Measurements from ENCODE around the gene PRAC1.

Gene PRAC1

DNA sequence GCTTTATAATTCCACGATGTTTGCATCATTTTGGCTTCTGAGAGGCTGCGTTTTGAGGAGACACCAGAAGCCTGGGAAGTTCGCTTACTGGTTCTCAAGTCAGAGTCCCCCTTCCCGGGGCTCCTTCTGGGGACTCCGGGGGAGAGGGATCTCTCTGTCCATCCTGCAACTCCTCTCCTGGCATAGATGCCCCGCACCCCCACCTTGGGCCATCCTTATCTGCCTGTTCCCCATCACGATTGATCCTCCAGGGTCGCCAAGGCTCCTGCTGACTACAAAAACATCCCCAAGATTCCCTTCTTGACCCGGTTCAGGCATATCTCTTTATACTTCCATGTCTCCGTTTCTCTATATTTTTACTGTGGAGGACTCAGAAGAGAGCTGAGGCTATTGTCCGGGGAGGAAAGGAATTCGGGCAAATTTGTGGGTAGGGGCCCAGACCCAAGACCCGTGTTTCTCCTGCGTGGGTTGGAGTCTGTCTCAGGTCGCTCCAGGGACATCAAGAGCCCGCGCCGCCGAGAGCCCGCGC, 24.7 kb upstream of the PRAC1 start:
- no peak for DNase-seq

DNA sequence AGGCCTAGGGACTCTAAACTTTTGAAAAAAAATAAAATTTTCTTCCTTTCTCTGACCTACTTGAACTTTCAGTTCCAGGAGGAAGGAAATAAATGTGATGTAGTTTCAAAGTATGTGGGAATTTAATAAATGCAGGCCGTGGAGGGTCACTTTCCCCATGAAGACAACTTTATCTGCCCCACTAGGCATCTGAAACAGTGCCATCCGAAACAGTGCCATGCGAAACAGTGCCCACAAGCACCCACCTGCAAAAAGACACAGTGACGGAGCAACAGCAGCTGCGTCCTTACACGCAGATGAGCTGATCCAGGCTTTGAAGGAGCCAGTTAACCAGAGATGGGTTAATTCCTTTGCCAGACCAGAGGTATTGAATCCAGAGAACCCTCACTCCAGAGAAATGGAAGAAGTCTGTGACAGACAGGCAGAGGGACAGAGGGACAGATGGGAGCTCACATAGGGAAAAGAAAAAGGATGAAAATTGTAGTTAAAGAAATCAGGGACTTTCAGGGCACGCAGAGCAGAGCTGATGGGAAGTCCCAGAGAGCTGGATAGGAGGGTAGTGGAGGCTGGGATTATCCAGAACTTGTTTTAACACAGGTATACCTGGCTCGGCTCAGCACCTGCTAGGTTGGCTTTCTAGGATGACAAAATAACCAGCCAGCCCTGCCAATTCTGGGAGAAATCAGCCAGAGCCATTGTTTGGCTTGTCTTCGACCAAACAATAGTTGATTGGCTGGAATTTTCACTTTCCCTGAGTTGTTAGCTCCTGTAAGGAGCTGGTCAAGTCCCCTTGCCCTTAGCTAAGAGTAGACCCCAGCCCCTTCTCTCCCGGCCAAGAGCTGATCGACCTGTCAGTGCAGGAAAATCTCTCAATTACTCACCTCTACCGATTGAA, 23.3 kb upstream of the PRAC1 start:
- DNase-seq, result no peak

GRCh38 chr17:48740537-48740936, 18.2 kb upstream of the PRAC1 start:
- no peak for DNase-seq

- no peak for DNase-seq
Observed at GRCh38 chr17:48738803-48739526, 16.6 kb upstream of the PRAC1 start.

GRCh38 chr17:48738424-48738802, 16.1 kb upstream of the PRAC1 start:
- no peak for DNase-seq

- DNase-seq, result no peak
Observed at GRCh38 chr17:48737330-48738043, 15.2 kb upstream of the PRAC1 start.

GRCh38 chr17:48735062-48735351, 12.7 kb upstream of the PRAC1 start:
- DNase-seq, result no peak

- DNase-seq, result no peak
Observed at GRCh38 chr17:48734333-48735061, 12.2 kb upstream of the PRAC1 start.

DNA sequence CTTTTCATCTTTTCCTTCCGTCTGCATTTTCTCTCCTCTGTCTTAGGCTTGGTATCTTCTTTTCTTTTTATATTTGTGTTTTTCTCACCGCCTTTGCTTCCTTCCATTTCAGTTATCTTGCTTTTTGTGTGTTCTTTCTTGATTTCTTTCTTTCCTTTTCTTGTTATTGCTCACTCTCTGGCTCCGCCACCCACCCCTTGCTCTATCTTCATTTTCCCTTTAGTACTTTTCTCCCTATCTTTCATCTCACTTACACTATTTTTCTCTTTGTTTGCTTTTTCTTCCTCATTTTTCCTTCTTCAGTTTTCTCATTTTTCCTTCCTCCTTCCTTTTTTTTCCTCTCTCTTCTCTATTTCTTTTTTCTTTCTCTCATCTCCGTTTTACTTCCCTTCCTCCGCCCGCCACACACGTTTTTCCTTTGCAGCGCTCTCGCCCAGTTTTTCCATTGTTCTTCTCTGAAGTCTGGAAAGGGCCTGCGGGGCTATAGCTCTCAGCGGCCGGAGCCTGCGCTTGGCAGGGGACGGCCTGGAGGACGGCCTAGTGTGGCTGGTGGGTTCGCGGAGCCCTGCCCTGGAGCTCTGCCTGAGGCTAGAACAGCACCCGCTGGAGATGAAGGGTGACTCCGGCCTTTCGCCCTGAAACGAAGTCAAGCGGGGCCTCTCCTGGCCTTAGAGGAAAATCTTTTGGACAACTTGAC, 11.5 kb upstream of the PRAC1 start:
- DNase-seq, result no peak

DNA sequence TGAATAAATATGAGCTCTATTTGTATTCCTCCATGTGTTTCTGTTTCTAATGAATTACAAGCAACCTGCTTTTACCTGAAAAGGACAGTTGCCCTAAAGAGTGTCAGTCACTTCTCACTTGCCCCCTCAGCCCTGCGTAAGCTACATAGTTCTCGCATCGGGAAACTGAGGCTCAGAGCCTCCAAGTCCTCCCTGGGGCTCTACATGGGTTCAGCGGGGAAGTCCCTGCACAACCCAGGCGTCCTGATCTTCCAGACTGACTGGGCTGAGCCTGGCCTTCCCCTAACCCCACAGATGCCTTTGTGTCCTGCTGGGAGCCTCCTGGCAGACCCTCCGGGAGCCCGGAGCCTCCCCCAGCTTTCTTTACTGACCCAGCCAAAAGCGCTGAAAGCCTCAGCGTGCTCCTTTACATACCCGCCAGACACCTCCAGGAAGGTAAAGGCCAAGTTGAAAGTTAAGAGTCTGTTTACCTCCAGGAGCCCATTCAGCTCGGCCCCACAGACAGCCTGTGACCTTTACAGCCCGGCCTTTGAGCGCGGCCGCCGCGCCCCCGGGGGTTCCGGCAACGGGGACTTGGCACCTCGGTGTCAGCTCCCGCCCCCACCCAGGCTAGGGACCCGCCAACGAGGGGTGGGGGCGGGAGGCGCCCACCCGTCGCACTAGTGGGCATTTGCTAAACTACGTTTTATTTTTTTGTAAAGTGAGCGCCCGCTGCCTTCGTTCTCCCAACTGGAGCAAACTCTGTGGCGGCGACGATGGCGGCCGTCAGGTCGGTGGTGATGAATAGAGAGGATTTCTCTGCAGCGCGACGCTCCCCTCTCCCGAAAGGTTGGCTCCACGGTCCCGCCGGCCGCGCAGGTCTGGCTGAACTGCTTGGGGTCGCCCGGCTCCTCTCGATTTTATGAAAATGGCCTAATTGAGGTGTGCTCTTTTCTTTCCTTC, 10.6 kb upstream of the PRAC1 start:
- no peak for DNase-seq

DNA sequence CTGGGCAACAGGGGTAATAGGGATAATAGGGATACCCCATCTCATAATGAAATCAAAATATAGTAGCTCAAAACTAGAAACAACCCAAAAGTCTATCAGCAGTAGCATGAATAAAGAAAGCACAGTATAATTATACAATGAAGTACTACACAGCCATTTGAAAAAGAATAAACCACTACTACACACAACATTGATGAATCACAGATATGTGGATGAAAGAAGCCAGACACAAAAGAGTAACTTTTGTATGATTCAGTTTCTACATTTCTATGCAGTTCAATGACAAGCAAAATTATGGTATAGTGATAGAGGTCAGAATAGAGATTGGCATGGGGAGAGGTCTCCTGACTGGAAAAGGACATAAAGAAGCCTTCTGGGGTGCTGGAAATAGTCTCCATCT, 9.0 kb upstream of the PRAC1 start:
- no peak for DNase-seq

GRCh38 chr17:48730240-48730550, 7.9 kb upstream of the PRAC1 start:
- no peak for DNase-seq

- DNase-seq, result no peak
Observed at GRCh38 chr17:48729335-48730239, 7.3 kb upstream of the PRAC1 start.

DNA sequence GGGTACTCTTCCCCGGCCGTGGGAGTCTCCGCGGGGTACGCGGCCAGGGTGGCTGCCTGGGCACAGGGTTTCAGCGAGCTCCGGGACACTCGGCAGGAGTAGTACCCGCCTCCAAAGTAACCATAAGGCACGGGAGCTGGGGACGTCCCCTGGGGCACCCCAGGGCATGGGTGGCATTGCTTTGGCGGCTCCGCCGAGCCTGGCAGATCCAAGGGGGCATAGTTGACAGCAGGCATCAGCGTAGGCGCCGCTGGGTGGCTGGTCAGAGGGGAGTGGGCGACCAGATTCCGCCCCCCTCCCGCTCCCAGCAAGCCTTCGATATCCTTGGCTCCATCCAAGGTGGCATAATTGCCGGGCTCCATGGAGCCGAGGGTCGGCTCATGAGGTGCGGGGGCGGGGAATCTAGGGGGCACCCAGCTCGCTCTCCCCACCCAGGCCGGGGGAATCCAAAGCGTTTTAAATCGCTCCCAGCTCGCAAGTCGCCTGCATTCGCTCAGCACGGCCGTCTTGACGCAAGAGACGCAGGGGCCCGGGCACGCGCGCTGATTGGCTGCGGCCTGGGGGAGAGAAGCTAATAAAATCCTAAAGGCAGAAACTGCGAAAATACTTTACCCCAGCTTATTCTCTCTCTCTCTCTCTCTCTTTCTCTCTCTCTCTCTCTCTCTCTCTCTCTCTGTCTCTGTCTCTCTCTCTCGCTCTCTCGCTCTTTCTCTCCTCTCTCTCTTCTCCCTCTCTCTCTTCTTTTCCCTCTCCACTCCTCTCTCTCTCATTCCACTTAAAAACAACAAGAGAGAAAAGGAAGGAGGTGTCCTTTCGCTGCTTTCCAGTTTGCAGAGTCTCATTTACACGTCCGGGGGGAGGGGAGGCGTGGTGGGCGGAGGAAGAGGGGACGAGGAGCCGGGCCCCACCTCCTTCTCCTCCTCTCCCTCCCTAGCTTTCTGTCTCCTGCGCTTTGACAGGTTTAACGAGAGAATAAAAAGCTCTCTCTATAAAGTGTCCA, 6.2 kb upstream of the PRAC1 start, which contains the start of gene HOXB13:
TSS of gene HOXB13 (minus strand) at position 519 of the 1,000 bp plus-strand sequence. CDS start at position 362, 157 bp downstream.
- DNase-seq, result no peak

- DNase-seq, result no peak
Observed at GRCh38 chr17:48727415-48728175, 5.3 kb upstream of the PRAC1 start.

- no peak for DNase-seq
Observed at GRCh38 chr17:48726916-48727286, 4.6 kb upstream of the PRAC1 start.

GRCh38 chr17:48726114-48726915, 4.0 kb upstream of the PRAC1 start:
- DNase-seq, result no peak

Measured in cerebellar nuclear complex (tissue), 1 donor.